Hepatocyte (in vitro differentiated cells): ENCODE data around the gene MAGEB3.

Experiments used
- CTCF ChIP-seq: fragments of 200-600 bp; sonication (generic); IDR thresholded peaks from 2 replicates; pipeline ENCODE4 v1.5.1; 2016; ENCODE audit warnings: antibody characterized with exemption, mild to moderate bottlenecking; ENCODE audit not compliant: poor library complexity
- EZH2 ChIP-seq: fragments of 200-600 bp; sonication (generic); IDR thresholded peaks from 2 replicates; pipeline ENCODE4 v1.6.1; 2016; ENCODE audit warnings: antibody characterized with exemption, mild to moderate bottlenecking, borderline replicate concordance
- EZH2phosphoT487 ChIP-seq: fragments of 200-600 bp; sonication (generic); IDR thresholded peaks from one replicate; pipeline ENCODE4 v1.6.1; 2018; ENCODE audit warnings: antibody characterized with exemption, mild to moderate bottlenecking, low read depth, moderate library complexity; ENCODE audit not compliant: unreplicated experiment, severe bottlenecking

- TF ChIP-seq CTCF (no peak), EZH2 (no peak), EZH2phosphoT487 (no peak)
Measured at GRCh38 chrX:30217465-30217864, 13.0 kb upstream of the MAGEB3 start.
